Lower leg skin (tissue), 3 donors: Measurements from ENCODE around the gene MRPL23.

ENCODE experiments used
- CTCF ChIP-seq, 3 donors: fragments of 450-650 bp; IDR thresholded peaks; one replicate each; pipeline ENCODE4 v1.5.1; 2016; ENCODE audit warnings: antibody characterized with exemption in 3 of 3, mild to moderate bottlenecking in 3 of 3, moderate library complexity in 2 of 3
- POLR2A ChIP-seq, 2 donors: fragments of 450-650 bp; IDR thresholded peaks; one replicate each; pipeline ENCODE4 v1.6.1; 2016 to 2017; ENCODE audit warnings: antibody characterized with exemption in 2 of 2, mild to moderate bottlenecking in 1 of 2, moderate library complexity in 1 of 2

- TF ChIP-seq CTCF (IDR thresholded peaks at IDR 0.05) (no peak), POLR2A (IDR thresholded peaks at IDR 0.05) (no peak)
These were observed 32.5 kb downstream of the MRPL23 start for GRCh38 chr11:1979607-1980006.
